GM21390 (cell line): ENCODE measurements around the gene UVSSA.
"Not testable (repeated sequence)": the region's sequence is repeated elsewhere in the genome, so short reads cannot be mapped to it uniquely, and the experiment has no call there.

ENCODE experiments used
- ATAC-seq: cut with Tn5 transposase; IDR thresholded peaks from one replicate; pipeline ENCODE4 v1.9.1; 2021; ENCODE audit not compliant: unreplicated experiment

Gene UVSSA

GRCh38 chr4:1360423-1361283, 13.6 kb downstream of the UVSSA start:
- no peak for ATAC-seq

- ATAC-seq = no peak
Observed at GRCh38 chr4:1361431-1361830, 14.4 kb downstream of the UVSSA start.

GRCh38 chr4:1362046-1362445, 15.0 kb downstream of the UVSSA start:
- no peak for ATAC-seq

- no peak for ATAC-seq
Observed at GRCh38 chr4:1362521-1362920, 15.5 kb downstream of the UVSSA start.

GRCh38 chr4:1363513-1363912, 16.5 kb downstream of the UVSSA start:
- no peak for ATAC-seq

- ATAC-seq = no peak
Observed at GRCh38 chr4:1364217-1364616, 17.2 kb downstream of the UVSSA start.

- no peak for ATAC-seq
Observed at GRCh38 chr4:1364748-1365147, 17.7 kb downstream of the UVSSA start.

GRCh38 chr4:1365271-1366178, 18.5 kb downstream of the UVSSA start:
- no peak for ATAC-seq

GRCh38 chr4:1366371-1367229, 19.6 kb downstream of the UVSSA start:
- no peak for ATAC-seq

GRCh38 chr4:1367230-1367935, 20.4 kb downstream of the UVSSA start:
- no peak for ATAC-seq

- no peak for ATAC-seq
Observed at GRCh38 chr4:1367936-1368289, 20.9 kb downstream of the UVSSA start.

- no peak for ATAC-seq
Observed at GRCh38 chr4:1368421-1369090, 21.5 kb downstream of the UVSSA start.

- no peak for ATAC-seq
Observed at GRCh38 chr4:1369091-1369450, 22.1 kb downstream of the UVSSA start.

- no peak for ATAC-seq
Observed at GRCh38 chr4:1369479-1370079, 22.6 kb downstream of the UVSSA start.

GRCh38 chr4:1370321-1371124, 23.5 kb downstream of the UVSSA start:
- no peak for ATAC-seq

GRCh38 chr4:1371176-1372165, 24.5 kb downstream of the UVSSA start:
- no peak for ATAC-seq

GRCh38 chr4:1372576-1372975, 25.6 kb downstream of the UVSSA start:
- not testable (repeated sequence) for ATAC-seq
